GM19043 (cell line): Measurements from ENCODE around the gene SPATA12.

Experiments
- ATAC-seq: cut with Tn5 transposase; IDR thresholded peaks from one replicate; pipeline ENCODE4 v1.9.1; 2021; ENCODE audit warnings: low read depth; ENCODE audit not compliant: unreplicated experiment

Gene SPATA12, protein sequence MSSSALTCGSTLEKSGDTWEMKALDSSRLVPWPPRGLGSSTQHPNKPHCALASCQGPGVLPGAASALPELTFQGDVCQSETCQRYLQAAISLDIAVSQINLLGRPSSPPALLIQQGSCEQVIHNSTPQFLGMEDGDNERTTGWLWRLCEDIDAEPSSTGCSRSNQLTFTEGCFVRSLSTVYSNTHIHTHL

DNA sequence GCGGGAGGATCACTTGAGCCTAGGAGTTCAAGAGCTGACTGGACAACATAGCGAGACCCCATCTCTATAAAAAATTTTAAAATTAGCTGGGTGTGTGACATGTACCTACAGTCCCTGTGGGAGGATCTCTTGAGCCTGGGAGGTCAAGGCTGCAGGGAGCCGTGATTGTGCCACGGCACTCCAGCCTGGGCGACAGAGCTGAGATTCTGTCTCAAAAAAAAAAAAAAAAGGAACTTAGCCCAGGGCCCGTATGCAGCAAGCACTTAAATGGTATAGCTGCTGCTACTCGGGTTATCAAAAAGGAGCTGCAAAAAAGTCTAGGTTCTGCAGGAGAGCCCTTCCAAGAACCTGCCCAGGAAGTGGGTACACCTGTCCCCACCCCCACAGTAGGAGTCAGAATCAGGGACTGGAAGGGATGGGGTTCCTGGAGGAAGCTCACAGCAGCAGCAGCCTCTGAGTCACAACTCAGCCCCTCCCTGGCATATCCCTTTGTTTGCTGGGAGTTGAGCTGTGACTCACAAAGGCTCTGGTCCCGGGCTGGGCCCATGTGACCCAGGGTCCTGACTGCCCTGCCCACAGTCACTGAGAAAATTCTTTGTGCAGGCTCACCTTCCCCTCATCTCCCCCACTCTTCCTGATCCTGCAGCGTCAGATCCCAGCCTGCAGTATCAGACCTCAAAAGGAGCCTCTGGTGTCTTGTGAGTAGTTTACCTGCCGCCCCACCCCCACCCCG is at the start of gene SPATA12:
SPATA12 (plus strand) TSS at position 576 of the 733 bp plus-strand sequence. CDS start 13,031 bp downstream, outside the sequence.
- ATAC-seq: no peak

DNA sequence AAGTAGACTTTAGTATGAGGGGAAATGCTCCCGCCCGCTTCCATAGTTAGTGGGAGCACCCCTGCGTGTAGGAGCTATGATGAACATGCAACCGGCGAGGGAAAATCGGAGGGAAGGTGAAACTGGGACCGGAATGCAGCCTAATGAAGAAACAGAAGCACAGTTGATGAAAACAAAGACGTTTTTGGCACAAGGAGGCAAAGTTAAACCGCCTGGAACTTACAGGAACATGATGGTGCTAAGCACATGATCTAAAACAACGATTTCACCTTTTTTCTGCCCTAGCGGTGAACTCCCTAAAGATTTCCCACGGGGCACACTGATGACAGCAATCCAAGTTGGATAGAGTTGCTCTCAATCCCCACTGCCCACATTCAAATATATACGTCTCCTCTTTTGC is 49.4 kb upstream of the SPATA12 start:
- ATAC-seq: no peak

GRCh38 chr3:57012847-57013246 is 47.6 kb upstream of the SPATA12 start:
- no peak for ATAC-seq

DNA sequence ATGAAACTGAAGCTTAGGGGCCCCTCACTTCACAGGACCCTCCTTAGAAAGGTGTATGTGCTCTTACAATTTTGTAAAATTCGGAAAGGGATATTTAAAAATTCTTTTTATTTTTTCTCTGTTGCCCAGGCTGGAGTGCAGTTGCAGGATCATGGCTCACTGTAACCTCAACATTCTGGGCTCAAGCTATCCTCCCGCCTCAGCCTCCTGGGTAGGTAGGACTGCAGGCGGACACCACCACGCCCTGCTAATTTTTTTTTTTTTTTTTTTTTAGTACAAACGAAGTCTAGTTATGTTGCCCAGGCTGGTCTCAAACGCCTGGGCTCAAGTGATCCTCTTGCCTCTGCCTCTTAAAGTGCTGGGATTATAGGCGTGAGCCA is 45.1 kb upstream of the SPATA12 start:
- no peak for ATAC-seq

DNA sequence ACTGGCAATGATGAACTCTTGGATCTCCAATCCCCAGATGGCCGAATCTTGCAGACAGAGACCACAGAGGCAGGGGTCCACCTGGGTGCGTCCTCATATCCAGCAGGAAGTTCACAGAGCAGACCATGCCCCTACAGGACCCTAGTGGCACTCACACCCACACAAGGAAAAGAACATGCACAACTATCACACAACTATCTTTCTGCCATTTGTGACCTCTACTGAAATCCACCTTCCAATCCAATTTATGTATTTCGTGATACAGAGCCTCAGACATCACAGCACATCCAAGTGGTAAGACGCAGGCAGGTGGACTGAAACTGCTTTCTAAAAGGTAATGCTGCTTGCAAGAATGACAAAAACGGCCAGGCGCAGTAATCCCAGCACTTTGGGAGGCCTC is 44.6 kb upstream of the SPATA12 start:
- ATAC-seq: no peak

DNA sequence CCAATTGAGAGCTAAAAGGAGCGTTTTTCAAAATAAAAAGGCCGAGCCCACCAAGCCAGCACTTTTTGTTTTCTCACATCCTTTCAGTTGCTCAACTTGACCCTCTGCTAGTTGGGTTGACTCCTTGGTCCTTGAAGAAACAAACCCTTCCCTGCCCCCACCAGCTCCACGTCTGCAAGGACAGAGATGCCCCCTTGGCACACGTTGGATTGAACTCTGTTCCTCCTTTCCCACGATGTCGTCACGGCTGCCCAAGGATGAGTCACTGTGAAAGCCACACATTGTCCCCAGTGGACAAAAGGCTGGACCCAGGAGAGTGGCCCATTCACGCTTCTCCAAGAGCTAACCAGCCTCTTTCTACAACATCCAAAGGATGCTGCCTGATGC is 43.0 kb upstream of the SPATA12 start:
- no peak for ATAC-seq

DNA sequence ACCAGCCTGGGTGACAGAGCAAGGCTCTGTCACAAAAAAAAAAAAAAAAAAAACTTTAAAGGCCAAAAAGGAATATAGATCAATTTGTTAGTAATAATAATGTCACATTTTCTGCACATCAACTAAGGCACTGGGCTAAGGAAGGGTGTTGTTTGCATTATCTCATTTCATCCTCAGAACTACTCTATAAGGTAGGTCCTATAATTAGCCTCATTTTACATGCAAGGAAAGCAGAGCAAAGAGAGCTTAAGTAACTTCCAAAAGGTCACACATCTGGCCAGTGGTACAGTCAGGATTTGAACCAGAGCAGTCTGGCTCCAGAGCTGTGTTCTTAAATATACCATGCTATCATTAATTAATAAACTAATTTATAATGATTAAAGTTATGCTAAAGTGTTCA is 42.2 kb upstream of the SPATA12 start:
- ATAC-seq: no peak

GRCh38 chr3:57019057-57019456 is 41.4 kb upstream of the SPATA12 start:
- ATAC-seq: no peak

- ATAC-seq: no peak
These were observed 35.2 kb upstream of the SPATA12 start for GRCh38 chr3:57025237-57025636.

GRCh38 chr3:57026944-57027343 is 33.5 kb upstream of the SPATA12 start:
- no peak for ATAC-seq

GRCh38 chr3:57029383-57029782 is 31.1 kb upstream of the SPATA12 start:
- no peak for ATAC-seq

DNA sequence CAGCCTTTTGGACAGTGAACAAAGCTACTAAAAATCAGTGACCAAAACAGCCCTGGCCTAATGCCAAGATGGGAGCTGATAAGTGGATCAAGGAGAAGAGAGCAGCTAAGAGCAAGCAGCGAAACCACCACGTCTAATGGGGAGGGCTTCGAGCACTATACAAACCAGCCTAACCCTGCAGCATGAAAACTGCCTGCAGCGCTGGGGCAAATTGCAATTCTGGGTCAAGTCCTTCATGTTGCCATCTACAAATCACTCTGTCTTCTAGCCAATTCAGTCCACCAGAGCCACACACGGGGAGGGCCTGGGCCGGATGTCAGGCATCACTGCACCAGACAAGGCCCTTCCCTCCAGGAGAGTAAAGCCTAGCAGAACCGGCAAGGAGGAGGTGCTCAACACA is 30.5 kb upstream of the SPATA12 start:
- no peak for ATAC-seq

- no peak for ATAC-seq
These were observed 29.7 kb upstream of the SPATA12 start for GRCh38 chr3:57030721-57031120.

DNA sequence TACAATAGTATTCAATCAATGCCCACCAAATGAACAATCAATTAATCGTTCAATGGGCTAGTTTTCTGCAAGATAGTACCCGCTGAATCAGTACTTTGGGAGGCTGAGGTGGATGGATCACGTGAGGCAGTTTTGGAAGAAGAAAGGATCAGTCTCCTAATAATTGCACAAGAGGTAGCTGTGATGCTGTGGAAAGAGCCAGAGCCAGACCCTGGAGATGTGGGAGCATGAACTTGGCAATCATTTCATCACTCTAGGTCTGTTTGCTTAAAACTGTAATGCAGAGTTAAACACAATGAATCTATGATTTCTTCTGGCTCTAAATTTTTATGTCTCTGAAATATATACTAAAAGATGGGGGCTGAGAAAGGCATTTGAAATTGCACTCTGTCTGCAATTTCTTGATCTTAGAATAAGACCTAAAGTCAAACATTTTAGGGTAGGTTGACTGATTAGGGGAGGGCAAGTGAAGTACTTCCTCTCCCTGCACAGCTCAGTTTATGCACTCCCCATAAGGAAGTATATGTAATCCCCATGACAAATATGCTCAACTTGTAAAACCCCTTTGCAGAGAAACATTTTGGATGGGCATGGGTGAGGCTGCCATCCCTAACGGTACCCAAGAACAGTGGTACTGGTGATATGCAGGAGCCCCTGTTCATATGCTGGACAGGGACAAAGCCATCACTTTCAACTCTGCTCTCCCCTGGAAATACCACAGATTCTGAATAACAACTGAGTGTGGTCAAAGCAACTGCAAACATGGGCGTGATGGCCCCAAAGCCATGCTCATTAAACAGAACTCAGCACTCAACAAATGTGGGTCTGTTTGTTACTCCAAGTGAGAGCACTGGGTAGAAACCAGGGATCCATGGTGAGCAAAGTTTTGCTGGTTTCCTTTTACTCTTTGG is 28.6 kb upstream of the SPATA12 start:
- no peak for ATAC-seq

GRCh38 chr3:57036952-57037351 is 23.5 kb upstream of the SPATA12 start:
- ATAC-seq: no peak

GRCh38 chr3:57038466-57039164 is 21.8 kb upstream of the SPATA12 start:
- no peak for ATAC-seq

DNA sequence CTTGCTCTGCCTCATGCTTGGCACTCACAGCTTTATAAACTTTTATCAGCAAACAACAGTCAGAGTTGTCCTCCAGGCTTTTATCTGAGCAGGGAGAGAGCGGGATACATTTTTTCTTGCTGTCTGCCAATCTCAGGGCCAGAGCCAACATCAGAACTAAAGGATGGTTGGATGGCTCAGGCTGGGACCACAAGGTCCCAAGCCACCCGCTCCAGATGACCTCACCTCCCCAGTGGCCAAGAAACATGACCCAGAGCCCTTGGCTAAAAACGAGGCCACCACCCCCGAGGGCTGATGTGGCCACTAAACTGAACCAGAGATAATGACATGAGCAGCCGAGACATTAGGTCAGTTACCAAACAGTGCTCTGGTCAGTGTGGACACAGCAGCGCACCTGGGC is 18.8 kb upstream of the SPATA12 start:
- ATAC-seq: no peak

DNA sequence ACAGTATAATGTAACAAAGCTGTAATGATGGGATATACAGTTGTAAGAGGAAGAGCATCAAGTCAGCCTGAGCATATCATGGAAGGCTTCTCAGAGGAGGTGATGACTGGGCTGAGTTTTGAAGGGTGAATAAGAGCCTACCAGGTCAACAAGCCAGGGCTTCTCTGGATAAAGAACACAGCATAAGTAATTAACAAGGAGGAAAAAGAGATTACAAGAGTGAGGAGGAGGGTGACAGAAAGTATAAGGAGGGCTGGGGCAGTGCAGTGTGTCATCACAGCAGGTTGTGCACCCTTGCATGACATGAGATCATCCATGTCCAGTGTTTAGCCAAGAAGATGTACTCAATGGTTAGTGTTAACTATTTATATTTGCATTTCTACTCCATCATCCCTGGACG is 16.9 kb upstream of the SPATA12 start:
- no peak for ATAC-seq

DNA sequence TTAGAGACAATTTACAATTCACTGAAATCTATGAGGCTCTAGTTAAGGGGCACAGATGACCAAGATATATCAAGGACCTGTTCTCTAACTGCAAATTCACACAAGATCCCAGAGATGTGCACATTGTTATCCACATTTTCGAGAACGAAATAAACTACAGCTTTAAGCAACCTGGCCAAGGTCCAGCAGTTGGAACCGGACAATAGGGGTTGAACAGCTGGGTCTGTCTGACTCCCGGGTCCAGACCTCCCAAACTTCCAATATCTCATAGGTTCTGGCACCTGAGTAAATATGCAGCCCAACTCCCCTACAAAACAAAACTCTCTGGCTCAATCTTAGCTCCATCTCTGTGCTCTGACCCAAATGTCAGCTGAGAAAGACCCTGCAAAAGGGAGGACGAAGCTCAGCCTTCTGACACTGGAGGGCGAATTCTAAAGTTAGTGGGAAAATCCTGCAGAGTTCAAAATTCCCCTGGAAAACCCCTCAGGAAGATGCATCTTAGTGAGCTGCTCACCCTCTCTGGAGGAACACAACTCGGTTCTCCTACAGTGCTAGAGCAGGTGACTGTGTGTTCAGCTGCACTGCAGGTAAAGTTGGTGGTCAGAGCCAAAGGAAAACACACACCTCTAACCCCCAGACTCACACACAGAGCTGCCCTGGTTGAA is 14.2 kb upstream of the SPATA12 start:
- ATAC-seq: no peak

DNA sequence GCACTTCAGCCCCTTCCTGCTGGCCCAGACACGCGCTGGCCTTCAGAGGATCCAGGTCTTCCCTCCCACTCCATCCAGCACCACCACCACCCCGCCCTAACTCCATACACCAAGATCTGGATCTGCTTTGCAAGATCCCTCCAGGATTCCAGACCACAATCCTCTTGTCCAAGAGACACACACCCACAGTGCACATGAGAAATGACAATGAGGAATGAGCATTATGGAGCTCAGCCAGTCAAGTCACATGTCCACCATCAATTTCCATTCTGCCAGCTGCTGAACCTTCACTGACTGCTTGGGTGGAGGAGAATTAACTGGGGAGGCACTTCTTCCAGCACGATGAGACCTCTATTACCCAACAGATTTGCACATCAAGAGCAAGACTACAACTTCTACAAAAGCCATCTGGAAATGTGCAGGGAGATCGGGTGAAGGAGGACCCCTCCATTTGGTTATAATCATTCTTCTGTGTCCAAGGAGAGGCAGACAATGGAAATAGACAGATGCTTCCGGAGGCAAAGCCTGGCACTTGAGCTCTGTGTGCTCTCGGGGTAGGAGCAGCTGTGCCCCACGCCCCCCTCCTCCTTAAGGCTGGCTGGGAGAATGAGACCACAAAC is 12.3 kb upstream of the SPATA12 start:
- no peak for ATAC-seq
